CD4-positive, alpha-beta T cell treated with Interleukin-15 for 4 hours (primary cell): Measurements from ENCODE around the gene UTP18.

Source experiments
- DNase-seq: peaks from one replicate; pipeline ENCODE4 v3.0.0-alpha.2; 2020; ENCODE audit warnings: low spot score

UTP18 gene

GRCh38 chr17:51335883-51336822 is 75.8 kb downstream of the UTP18 start:
- DNase-seq: no peak

- no peak for DNase-seq
Measured at GRCh38 chr17:51341457-51341856, 81.1 kb downstream of the UTP18 start.

- DNase-seq: no peak
Measured at GRCh38 chr17:51342257-51342656, 81.9 kb downstream of the UTP18 start.

- DNase-seq: no peak
Measured at GRCh38 chr17:51344532-51344931, 84.2 kb downstream of the UTP18 start.

- no peak for DNase-seq
Measured at GRCh38 chr17:51346218-51346982, 86.1 kb downstream of the UTP18 start.
